ENCODE results near the gene UCMA.

DNA sequence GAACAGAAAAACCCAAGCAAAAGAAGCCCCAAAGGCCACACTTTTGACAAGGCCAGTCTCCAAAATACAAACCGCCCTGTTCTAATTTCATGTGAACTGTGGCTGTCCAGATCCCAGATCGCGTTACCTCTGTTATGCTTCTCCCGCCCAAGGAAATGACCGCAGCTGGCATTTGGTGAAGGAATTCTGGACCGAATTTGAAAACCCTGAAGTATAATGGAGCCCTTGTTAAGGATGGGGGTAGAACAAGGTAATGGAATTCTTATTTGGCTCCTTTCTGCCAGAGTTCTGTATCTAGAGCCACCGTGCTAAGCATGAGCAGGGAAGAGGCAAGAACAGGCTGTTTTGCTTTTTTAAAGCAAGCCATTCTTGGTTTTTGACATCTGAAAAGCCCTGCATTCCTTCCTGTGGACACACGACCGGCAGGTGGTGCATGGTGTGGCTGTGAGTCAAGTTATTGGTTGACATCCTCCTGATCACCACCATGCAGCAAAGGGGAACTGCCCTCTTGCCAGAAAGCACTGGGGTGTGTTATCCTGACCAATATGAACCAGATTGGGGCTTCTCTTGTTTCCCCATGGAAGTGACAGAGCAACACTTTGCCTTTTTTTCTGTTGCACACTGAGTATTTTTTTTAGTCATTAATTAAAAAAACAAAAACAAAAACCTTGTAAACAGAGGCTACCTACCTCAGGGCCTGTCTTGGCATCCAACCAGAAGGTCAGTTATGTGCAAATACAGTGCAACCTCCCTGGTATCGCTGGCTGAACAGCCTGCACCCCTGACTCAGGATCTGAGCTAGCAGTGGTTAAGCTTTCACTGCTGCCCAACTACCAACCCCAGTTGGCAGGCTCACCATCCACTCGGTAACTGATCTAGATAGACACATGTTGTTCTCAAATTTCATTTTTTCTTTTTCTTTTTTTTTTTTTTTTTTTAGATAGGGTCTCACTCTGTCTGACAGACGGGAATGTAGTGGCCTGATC is 14.2 kb downstream of the UCMA start:
- TF ChIP-seq, protein P1, sequence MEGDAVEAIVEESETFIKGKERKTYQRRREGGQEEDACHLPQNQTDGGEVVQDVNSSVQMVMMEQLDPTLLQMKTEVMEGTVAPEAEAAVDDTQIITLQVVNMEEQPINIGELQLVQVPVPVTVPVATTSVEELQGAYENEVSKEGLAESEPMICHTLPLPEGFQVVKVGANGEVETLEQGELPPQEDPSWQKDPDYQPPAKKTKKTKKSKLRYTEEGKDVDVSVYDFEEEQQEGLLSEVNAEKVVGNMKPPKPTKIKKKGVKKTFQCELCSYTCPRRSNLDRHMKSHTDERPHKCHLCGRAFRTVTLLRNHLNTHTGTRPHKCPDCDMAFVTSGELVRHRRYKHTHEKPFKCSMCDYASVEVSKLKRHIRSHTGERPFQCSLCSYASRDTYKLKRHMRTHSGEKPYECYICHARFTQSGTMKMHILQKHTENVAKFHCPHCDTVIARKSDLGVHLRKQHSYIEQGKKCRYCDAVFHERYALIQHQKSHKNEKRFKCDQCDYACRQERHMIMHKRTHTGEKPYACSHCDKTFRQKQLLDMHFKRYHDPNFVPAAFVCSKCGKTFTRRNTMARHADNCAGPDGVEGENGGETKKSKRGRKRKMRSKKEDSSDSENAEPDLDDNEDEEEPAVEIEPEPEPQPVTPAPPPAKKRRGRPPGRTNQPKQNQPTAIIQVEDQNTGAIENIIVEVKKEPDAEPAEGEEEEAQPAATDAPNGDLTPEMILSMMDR (conservative IDR thresholded peaks at IDR 0.05 in 1 of 2, IDR thresholded peaks at IDR 0.05 in 1 of 2; ENCODE audit: low read depth in 1 of 2, low read length in 2 of 2), result no peak
- no peak for TF ChIP-seq EZH2 (IDR thresholded peaks at IDR 0.05; ENCODE audit: low read length, missing control alignments)
